Activated CD4-positive, alpha-beta T cell treated with anti-CD3 and anti-CD28 coated beads, Interleukin-10, Interleukin-2, amounts not matched to agents 100 ng/mL and 50 ng/mL, durations not matched to agents 16 hours and 8 hours (primary cell): ENCODE measurements around the gene GPR87.

Experiments
- DNase-seq: peaks from one replicate; pipeline ENCODE4 v3.0.0-alpha.2; 2020

Gene GPR87

GRCh38 chr3:151316267-151316991 is at the start of gene GPR87:
Gene GPR87, minus strand, starts transcription at chr3:151316820. Its CDS starts 16,720 bp downstream, at chr3:151300100.
- DNase-seq: peak; percentile 86

- DNase-seq: no peak
Measured at GRCh38 chr3:151362751-151363174, 46.1 kb upstream of the GPR87 start.

GRCh38 chr3:151357463-151357850 is 40.8 kb upstream of the GPR87 start:
- no peak for DNase-seq

GRCh38 chr3:151356794-151357462 is 40.3 kb upstream of the GPR87 start:
- no peak for DNase-seq

DNA sequence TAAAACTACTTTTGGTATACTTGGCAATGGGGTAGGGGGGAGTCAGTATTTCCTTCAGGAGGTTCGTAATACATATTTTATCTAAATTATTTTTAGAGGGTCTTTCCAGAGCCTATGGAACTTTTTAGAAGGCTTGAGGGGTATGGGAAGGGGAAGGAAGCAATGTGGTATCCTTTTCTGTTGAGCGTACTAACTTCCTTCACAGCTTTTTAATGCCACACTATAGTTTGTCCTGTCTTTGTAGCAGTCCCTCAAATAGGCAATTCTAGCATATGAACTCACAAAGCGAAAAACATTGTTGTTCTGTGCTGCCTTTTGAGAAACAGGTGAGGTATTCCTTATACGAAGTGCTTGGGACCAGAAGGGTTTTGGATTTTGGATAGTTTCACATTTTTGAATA is 35.0 kb upstream of the GPR87 start:
- DNase-seq: no peak

- no peak for DNase-seq
Measured at GRCh38 chr3:151351219-151351618, 34.6 kb upstream of the GPR87 start.

DNA sequence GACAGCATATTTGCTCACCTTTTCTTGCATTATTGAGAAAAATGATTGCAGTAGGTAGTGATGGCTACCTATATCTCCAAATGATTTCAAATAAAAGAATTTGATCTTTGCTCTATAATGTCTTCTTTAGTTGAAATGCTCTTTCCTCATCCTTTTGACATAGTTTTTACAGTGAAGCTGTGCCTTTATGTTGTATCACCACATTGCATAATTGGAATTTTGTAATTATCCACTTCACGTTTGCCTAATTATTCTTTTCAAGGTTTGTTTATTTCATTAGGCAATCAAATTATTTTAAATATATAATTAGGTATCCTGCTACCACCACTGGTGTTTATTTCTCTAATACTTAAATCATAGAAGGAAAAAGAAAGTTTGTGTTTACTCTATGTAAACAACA is 34.0 kb upstream of the GPR87 start:
- DNase-seq: no peak

- DNase-seq: no peak
Measured at GRCh38 chr3:151347432-151347831, 30.8 kb upstream of the GPR87 start.

DNA sequence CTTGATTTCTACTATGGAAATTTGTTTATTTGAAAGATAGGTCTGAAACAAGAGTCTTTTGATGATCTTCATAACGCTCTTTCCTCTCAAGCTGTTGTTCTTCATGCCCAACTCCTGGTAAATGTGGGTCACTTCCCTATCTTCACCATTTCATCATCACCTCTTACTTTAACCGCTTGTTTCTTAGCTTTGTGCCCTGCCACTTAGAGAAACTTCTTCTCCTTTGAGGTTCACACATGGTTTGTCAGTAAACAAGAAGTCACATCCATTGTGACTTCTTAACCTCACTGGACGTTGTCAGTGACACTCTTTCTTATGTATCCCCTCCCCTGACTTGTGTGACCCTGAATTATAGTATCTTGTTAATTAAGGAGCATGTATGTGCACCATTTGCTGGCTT is 29.7 kb upstream of the GPR87 start:
- no peak for DNase-seq

DNA sequence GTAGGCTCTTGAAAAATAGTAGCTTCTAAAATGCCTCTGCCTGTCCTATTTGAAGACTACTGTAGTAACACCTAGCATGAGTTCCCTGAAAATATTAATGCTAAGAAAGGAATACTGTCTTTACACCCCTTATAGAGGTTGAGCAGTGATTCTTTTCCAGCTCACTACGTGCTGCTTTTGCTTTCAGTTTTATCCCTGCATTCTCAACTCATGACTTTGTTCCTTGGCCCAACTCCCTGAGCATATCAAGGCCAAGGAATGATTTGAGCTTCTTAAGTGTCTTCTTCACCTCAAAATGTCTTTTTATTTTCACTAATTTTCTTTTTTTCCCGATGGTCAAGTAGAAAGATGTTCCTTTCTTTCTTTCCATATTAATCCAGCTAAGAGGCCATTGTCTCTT is 29.2 kb upstream of the GPR87 start:
- no peak for DNase-seq

DNA sequence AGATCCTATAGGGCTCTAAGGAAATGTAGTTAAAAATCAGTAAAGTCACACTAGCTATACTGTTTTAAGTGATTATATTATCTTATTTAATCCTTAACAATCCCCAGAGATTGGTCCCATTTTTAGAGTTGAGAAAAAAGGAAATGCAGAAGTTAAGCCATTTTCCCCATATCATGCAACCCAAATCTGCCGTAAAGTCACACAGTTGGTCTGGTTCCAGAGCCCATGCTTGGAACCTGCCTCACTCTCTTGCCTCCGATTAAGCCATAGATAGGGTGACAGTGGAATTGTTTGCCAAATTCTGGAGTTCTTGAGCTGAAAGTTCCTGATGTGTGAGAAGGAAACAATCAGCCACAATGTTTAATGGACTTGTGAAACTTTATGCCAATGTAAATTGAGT is 15.1 kb upstream of the GPR87 start:
- DNase-seq: no peak

DNA sequence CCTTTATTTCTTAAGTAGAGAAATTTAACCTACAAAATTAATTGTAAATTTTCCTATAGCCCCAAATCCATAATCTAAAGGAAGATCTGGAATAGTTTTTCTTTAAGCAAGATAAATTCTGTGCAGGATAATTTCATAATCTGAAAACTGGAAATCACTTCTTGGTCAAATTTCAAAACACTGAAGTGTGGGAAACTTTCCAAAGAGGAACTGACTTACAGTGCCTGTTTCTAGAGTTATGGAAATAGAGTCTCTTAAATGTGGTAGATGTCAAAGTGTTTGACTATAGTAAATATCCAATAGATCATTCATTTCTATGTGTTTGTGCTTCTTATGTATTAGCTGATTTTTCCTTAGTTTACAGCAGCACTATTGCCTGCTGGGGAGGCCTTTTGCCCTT is 14.3 kb upstream of the GPR87 start:
- no peak for DNase-seq

DNA sequence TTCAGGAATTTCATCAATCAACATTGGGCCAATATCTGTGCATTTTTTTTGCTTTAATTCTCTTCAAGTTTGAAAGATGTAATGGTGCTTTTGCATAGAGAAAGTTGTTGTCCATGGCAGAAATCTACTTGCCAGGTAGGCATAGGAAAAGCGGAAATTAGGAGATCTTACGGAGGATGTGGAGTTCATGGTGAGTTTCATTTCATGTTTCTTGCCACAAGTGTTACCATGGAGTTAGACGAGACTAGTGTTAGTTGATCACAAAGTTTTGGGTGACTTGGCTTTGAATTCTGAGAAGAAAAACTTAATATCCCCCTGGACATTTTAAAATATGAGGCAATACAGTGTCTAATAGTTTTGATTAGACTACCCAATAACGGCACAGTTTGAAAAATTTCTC is 13.8 kb upstream of the GPR87 start:
- no peak for DNase-seq

- no peak for DNase-seq
Measured at GRCh38 chr3:151329363-151329762, 12.7 kb upstream of the GPR87 start, which contains the start of gene P2RY13. Gene P2RY13, minus strand, starts transcription at chr3:151329549. Its CDS starts 21 bp downstream, at chr3:151329528.

GRCh38 chr3:151328298-151328995 is 11.8 kb upstream of the GPR87 start:
- peak; percentile 59 for DNase-seq

DNA sequence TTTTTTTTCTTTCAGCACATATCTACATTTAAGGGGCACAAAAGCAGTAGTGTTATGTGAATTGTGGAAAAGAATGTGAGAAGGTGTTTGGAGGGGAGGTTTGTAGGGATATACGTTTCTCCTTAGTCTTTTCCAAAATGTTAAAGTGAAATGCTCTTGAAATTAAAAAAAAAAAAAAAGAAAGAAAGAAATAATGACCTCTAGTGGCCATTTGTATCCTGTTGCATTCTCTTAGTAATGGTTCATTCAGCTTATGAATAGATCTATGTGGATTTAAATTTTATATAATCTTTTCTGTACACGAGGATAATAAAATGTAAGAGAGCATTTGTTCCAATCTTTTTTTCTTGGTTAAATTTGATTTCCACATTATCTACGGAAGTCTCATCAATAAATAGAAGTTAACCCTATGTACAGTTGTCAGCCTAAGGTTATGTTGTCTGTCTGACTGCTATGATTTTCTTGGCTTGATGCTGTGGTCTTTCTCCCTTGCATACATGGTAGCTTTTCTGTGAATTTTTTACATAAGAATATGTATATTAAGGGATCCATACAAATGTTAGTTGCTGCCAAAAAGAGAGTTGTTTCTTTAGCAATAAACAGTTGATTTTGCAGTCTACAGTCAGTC is 11.1 kb upstream of the GPR87 start:
- no peak for DNase-seq

- no peak for DNase-seq
Measured at GRCh38 chr3:151322511-151322910, 5.9 kb upstream of the GPR87 start.

DNA sequence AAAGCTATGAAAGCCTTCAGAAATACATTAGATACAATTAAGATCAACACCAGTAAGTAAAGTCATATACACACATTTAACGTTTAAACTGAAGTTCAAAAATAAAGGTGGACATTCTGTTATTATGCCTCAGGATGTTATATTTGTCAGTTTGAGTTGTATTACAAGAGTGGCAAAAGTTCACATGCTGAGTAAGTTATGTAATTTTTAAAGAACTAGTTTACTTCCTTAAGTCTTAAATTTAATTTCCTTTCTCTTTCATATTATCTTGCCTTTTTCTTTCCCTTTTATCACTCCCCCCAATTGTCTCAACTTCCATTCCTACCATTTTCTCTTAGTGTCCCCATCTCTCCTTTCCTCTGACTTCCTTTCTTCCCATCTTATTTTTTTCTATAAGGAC is 4.9 kb upstream of the GPR87 start:
- no peak for DNase-seq

GRCh38 chr3:151320131-151320530 is 3.5 kb upstream of the GPR87 start:
- no peak for DNase-seq

DNA sequence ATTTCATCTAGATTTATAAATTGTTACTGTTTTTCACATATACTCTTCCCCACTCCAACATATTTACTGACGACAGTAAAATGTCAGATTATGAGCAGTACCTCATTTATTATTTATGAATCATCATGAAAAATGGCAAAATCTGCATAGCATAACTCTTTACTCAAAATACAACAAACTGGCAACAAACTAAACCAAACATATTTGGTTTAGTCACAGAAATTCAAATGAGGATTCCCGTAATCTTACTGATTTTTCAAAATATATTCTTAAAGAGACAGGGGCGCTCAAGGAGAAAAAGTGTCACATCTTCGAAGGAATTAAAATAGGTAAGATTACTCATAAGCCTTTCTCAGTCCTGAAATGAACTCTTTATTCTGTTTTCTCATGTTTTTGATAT is 3.0 kb upstream of the GPR87 start:
- peak; percentile 55 for DNase-seq

GRCh38 chr3:151318991-151319390 is 2.4 kb upstream of the GPR87 start:
- no peak for DNase-seq

- no peak for DNase-seq
Measured at GRCh38 chr3:151318313-151318712, 1.7 kb upstream of the GPR87 start.

GRCh38 chr3:151315846-151316245 is 774 bp downstream of the GPR87 start:
- no peak for DNase-seq

DNA sequence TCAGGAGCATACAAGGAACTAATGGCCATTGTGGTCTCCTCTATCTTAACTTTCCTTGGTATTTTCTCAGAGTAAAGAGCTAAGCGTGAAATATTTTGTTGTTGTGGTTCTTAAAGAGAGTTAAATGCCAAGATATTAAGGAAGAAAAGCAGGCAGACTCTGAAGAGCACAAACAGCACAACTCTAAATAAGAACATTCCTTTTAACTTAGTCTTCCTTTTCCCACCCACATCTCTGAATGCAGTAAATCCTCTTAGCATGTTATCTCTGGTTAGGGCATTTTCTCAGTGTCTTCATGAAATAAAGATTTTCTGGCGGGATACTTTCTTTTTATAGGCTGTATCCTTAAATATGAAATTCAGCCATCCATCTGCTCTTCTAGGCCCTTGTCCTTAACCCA is 1.5 kb downstream of the GPR87 start:
- no peak for DNase-seq
